GM10266 (cell line): ENCODE measurements around the gene PDGFB.

Experiments used
- DNase-seq: peaks from one replicate; pipeline ENCODE4 v3.0.0; 2012; ENCODE audit errors: extremely low spot score
- CTCF ChIP-seq: IDR thresholded peaks from 2 replicates; pipeline ENCODE4 v1.5.1; 2012; ENCODE audit warnings: mild to moderate bottlenecking, low read depth; ENCODE audit not compliant: control insufficient read depth, insufficient read depth; ENCODE audit errors: missing control alignments

The PDGFB gene

GRCh38 chr22:39244496-39245129, at the start of gene PDGFB:
Gene PDGFB, minus strand, starts transcription at chr22:39244982. Its CDS starts 1,019 bp downstream, at chr22:39243963.
- no peak for DNase-seq
- TF ChIP-seq CTCF = no peak

- no peak for DNase-seq
- no peak for TF ChIP-seq CTCF
Observed at GRCh38 chr22:39293766-39294368, 49.1 kb upstream of the PDGFB start.

- no peak for TF ChIP-seq CTCF
- no peak for DNase-seq
Observed at GRCh38 chr22:39292561-39293074, 47.8 kb upstream of the PDGFB start.

GRCh38 chr22:39292031-39292462, 47.3 kb upstream of the PDGFB start:
- DNase-seq = no peak
- TF ChIP-seq CTCF = no peak

- DNase-seq = no peak
Observed at GRCh38 chr22:39291523-39291922, 46.7 kb upstream of the PDGFB start.

GRCh38 chr22:39290724-39291161, 46.0 kb upstream of the PDGFB start:
- DNase-seq = no peak
- no peak for TF ChIP-seq CTCF

More at GRCh38 chr22:39291523-39291922, 46.7 kb upstream of the PDGFB start:
- TF ChIP-seq CTCF = no peak

GRCh38 chr22:39289975-39290720, 45.4 kb upstream of the PDGFB start:
- TF ChIP-seq CTCF = no peak
- no peak for DNase-seq
